ENCODE data around the gene SSR1.
"Not testable (repeated sequence)": the region's sequence is repeated elsewhere in the genome, so short reads cannot be mapped to it uniquely, and the experiment has no call there.

SSR1 gene

DNA sequence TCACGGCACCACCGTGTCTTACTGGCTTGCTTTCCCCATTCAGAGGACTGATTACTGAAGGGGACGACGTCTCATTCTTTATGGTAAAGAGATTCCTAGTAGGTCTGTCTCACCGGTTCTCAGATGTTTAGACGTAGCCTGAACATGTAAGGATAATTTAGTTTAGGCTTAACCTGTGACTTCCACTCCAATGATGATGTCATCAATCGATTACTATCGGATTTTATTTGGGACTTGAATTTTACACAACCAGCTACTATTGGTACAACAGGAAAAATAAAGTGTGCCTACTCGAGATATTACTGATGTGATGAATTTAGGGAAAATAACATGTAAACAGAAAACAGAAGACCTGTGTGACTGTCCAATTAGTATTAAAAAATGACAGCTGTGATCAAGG lies 4.5 kb upstream of the SSR1 start:
- DNase-seq (ENCODE audit: low read depth): no peak

DNA sequence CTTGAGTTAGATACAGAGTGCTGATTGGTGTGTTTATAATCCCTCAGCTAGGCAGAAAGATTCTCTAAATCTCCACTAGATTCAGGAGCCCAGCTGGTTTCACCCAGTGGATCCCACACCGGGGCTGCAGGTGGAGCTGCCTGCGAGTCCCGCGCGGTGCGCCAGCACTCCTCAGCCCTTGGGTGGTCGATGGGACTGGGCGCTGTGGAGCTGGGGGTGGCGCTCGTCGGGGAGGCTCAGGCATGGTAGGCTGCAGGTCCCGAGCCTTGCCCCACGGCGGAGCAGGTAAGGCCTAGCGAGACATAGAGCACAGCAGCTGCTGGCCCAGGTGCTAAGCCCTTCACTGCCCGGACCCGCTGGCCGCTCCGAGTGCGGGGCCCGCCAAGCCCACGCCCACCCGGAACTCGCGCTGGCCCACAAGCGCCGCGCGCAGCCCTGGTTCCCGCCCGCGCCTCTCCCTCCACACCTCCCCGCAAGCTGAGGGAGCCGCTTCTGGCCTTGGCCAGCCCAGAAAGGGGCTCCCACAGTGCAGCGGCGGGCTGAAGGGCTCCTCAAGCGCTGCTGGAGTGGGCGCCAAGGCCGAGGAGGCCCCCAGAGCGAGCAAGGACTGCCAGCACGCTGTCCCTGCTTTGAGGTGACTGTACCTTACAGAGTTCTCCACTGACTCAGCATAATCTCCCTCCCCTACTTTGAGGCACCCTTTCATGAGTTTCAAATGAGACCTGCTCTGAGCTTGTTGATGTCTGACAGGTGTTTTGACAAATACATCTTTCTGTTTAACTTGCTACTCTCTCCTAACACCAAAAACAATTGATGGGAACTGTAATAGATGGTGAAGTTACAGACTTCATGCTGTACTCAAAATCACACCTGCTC lies 3.9 kb upstream of the SSR1 start:
- no peak for DNase-seq (ENCODE audit: low read depth)

DNA sequence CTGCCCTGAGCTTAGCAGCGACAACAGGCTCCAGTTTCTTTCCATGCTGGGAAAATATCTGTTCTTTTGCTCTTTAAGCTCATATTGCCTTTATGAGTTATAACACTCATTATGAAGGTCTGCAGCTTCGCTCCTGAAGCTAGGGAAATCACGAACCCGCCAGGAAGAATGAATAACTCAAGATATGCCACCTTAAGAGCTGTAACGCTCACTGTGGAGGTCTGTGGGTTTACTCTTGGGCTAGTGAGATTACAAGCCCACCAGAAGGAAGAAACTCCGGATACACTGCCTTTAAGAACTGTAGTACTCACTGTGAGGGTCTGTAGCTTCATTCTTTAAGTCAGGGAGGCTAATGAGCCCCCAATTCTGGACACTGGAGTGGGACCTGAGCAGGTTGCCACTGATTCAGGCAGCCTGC lies 3.0 kb upstream of the SSR1 start:
- no peak for DNase-seq (ENCODE audit: low read depth)

DNA sequence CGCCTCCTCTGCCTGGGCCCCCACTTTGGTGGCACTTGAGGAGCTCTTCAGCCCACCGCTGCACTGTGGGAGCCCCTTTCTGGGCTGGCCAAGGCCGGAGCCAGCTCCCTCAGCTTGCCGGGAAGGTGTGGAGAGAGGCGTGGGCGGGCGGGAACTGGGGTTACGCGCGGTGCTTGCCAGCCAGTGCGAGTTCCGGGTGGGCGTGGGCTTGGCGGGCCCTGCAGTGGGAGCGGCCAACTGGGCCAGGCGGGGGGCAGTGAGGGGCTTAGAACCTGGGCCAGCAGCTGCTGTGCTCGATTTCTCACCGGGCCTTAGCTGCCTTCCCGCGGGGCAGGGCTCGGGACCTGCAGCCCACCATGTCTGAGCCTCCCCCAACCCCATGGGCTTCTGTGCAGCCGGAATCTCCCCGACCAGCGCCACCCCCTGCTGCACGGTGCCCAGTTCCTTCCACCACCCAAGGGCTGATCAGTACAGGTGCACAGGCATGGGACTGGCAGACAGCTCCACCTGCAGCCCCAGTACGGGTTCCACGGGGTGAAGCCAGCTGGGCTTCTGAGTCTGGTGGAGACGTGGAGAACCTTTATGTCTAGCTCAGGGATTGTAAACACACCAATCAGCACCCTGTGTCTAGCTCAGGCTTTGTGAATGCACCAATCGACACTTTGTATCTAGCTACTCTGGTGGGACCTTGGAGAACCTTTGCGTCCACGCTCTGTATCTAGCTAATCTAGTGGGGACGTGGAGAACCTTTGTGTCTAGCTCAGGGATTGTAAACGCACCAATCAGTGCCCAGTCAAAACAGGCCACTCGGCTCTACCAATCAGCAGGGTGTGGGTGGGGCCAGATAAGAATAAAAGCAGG lies 2.3 kb upstream of the SSR1 start:
- DNase-seq (ENCODE audit: low read depth): not testable (repeated sequence)

DNA sequence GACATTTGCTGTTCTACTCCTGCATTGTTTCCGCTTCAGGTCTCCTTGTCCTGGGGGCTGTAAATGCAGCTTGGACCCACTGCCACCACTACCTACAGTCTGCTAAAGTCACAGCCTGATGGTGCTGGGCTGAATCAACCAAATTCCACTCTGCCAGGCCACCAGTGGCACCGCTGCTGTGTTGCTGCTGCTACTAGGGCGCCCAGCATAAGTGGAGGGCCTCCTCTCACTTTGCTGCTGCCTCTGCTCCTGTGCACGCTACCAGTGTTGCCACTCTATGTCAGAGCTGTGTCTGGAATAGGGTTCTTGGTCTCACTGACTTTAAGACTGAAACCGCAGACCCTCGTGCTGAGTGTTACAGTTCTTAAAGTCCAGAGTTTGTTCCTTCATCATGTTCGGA lies 1.4 kb upstream of the SSR1 start:
- DNase-seq (ENCODE audit: low read depth): no peak

DNA sequence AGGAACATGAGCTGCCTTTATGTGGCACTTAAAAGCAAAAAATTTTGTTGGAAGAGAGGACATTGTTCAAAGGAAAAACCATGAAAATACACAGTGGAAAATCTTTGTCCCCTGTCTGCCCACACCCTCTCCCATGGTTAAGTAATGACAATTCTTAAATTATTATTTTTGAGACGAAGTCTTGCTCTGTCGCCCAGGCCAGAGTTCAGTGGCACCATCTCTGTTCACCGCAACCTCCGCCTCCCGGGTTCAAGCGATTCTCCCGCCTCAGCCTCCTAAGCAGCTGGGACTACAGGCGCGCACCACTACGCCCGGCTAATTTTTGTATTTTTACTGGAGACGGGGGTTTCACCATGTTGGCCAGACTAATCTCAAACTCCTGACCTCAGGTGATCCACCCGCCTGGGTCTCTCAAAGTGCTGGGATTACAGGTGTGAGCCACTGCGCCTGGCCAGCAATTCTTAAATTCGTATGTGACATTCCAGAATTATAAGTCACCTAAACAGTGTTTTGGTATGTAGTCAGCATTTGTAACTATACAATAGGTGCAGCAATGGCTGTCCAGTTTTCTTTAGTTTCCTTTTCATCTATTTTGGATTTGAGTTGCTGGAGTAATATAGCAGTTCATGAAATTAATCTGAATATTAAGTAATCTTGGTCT lies 636 bp upstream of the SSR1 start:
- no peak for DNase-seq (ENCODE audit: low read depth)

DNA sequence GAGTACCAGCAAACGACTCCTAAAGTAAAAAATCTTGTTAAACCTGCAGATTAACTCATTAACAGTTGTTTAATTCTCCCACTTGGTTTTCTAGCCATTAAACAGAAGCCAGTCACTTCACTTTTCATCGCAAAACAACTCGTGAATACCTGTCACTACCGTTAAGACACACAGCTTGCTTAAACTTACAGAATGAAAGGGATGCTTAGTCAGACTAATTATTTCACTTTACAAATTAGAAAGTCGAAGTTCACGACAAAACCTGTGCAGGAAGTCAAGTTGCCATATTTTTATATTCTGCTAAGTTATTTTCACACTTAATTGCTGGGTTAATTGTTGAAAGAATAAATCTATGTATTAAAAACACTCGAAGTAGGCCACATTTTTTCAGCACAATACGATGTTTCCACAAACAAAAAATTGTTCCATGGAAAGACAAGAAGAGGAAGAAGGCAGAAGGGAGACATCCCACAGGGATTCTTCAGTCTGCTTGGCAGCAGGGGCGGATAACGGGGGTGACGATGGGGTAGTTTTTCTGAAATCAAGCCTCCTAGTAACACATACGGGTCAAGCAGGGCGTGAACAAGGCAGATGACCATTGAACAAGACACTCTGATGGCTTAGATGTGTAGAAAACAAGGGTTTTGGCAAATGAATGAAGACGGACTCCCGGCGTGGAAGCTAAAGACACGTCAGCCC lies 933 bp downstream of the SSR1 start:
- no peak for DNase-seq (ENCODE audit: low read depth)

DNA sequence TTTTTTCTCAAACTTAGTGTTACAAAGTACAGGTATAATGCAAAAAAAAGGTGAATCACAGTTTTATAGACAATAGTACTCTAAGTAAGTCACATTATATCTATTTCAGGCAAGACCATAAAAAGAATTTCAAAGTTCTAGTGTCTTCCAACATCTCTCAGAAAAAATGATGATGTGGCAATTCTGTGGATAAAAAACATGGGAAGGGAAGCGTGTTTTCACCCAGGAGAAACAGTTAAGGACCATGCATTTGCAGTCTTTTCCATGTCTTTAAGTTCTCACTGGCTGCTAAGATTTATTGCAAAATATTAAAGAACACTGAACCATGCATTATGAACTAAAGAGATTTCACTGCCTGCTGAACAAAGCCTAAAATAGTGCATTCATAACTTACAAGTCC lies 1.8 kb downstream of the SSR1 start:
- no peak for DNase-seq (ENCODE audit: low read depth)

DNA sequence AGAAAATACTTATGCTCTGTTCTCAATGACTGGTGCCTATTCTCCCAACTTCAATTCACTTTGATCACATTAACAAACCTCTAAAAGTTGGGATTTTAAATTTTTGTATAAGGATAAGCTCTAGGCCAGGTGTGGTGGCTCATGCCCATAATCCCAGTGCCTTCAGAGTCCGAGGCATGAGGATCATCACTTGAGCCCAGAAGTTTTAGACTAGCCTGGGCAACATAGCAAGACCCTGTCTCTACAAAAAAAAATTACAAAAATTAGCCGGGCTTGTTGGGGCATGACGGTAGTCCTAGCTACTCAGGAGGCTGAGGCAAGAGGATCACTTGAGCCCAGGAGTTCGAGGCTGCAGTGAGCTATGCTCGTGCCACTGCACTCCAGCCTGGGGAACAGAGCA lies 3.9 kb downstream of the SSR1 start:
- no peak for DNase-seq (ENCODE audit: low read depth)

DNA sequence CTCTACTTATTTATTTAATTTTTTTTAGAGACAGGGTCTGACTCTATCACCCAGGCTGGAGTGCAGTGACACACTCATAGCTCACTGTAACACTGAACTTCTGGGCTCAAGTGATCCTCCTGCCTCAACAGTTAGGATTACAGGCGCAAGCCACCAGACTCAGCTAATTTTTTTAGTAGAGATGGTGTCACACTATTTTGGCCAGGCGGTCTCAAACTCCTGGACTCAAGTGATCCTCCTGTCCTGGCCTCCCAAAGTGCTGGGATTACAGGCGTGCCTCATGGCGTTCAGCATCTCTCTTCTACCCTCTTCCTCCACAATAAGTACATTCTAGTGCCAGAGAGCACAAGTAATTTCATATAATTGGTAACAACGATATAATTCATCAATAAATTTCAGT lies 5.5 kb downstream of the SSR1 start:
- no peak for DNase-seq (ENCODE audit: low read depth)

DNA sequence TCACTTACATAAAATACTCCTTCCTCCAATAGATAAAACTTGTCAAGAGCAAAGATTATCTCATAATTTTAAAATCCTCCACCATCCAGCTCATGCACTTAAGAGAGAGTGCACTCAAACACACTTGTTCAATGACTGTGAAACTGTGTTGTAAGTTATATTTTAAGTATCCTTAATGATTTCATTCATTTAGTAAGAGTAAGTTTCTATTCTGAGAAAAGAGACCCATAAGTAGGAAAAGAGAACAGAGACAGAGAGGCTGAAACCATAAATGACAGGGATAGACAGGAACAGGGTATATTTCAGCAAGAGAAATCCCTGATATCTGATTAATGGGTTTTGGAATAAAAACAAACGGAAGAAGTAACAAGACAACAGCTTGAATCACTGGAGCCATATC lies 8.2 kb downstream of the SSR1 start:
- DNase-seq (ENCODE audit: low read depth): no peak

DNA sequence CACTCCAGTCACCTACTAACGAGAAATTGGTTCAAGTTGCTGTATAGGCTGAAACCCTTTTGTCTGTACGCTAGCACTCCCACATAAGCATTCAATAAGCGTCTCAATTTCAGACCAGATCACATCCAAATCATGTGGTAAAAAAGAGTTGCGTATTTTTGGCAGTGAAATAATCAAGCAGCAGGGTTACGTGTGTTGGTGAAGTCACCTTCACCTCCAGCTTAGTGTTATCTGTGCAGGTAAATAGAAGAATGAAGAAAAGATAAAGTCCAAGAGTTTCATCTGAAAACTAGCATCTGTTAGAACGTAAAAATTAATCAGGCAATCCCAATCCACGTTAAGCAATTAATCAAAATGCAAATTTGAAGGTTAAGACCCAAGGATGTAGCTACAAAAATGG lies 11.3 kb downstream of the SSR1 start:
- no peak for DNase-seq (ENCODE audit: low read depth)

DNA sequence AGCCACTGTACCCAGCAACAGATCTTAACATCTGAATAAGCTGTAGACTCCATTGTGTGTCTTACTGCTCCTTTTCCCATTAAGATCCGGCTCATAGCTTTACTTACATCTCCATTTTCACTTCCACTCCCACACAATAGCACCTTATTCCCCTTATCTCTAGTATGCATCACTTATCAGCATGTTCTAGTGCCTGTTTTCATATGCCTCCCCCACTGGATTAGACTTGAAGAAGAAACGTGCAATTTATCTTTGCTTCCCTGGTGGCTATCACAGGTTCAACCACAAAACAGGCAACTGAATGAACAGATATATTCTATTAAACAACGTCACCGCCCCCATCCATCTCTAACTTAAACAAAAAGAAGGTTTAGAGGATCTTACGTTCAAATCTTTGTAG lies 12.1 kb downstream of the SSR1 start:
- DNase-seq (ENCODE audit: low read depth): no peak

DNA sequence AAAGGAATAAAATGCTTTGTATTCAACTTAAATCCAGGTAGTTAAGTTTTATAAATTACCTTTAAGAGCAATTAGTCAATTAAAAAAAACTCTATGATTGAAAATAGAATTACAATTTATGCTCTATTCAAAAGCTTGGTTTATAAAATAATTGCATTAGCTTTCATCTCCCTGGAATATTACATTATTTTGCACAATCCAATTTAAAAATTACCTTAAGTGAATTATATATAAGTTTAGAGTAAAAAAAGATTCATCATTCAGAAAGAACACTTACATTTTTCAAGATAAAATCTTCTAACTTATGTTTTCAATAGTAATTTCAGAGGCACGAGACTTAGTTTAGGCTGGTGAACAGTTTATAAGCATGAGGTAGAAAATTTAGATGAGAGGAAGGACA lies 14.9 kb downstream of the SSR1 start:
- no peak for DNase-seq (ENCODE audit: low read depth)

DNA sequence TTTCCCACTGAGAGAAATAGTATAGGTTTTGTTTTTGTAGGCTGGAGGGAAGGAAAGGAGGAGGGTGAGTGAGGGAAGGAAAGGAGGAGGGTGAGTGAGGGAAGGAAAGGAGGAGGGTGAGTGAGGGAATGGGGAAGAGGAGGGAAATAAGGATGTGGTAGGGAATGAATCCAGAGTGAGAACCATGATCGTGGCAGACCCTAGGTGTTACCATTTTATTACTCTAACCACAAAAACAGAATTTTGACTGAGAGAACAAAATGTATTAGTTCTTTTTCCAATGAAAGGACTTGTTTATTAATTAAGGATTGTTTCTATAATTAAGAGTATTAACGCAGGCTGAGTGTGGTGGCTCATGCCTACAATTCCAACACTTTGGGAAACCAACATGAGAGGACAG lies 16.4 kb downstream of the SSR1 start:
- DNase-seq (ENCODE audit: low read depth): no peak

DNA sequence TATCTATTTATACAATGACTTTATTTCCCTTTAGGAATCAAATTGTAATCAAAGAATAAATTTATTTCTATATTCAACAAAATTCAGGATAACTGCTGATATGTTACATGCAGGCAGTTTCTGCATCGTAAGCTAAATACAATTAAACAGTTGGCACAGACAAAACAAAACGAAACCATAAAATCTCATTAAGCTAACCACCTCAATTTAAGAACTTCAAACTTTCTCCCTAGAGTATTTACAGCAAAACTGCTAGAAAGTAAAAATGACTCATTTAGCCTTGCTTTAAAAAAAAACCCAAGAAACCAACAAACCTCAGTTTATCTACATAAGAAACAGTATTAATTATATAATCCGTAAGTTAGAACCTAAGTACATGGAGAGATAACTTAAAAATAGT lies 17.1 kb downstream of the SSR1 start:
- no peak for DNase-seq (ENCODE audit: low read depth)

DNA sequence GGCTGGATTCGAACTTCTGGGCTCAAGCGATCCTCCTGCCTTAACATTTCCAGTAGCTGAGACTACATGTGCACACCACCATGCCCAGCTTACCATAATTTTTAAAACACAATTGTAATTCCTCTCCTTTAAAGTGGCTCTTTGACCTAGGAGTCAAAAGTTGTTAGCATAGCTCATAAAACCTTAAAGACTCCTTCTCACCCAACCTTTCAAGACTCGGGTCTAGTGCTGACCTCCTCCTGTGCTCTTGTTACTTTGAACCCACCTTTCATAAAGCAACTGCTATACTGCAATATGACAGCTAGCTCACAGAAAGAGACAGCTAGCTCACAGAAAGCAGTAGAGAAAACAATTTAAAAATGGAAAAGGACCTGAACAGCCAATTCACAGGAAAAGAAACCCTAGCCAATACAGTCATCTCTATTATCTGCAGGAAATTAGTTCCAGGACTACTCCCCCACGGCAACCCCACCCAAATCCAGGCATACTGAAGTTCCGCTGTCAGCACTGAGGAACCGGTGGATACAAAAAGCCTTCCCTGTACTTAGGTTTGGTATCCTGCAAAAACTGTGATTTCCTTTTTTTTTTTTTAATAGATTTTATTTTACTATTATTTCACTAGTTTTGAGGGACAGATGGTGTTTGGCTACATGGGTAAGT lies 20.3 kb downstream of the SSR1 start:
- no peak for DNase-seq (ENCODE audit: low read depth)

DNA sequence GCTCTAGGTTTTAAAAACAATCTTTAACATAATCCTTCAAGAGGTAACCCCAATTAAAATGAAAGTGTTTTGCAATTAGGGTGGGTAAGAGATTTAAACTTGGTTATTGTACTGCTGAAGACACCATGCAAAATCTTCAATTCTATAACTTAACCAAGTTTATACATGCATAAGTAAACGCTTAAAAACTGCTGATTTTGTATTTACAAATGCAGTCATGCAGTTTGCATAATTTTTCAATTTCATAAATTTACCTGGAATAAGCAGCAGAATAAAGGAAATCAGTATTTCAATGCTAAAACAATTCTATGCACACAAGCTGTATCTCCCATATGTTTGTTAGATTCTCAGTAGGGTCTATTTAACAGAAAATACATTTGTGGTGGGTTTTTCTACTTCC lies 22.9 kb downstream of the SSR1 start:
- no peak for DNase-seq (ENCODE audit: low read depth)

DNA sequence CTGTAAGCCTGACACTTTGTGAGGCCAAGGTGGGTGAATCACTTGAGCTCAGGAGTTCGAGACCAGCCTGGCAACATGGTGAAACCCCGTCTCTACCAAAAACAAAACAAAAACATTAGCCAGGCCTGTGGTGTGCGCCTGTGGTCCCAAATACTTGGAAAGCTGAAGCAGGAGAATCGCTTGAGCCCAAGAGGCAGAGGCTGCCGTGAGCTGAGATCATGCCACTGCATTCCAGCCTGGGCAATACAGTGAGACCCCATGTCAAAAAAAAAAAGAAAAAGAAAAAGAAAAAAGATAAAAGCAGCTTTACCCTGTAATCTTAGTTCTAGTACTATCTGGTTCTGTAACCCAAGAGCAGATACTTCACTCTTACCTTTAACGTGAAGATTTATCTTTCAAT lies 27.6 kb downstream of the SSR1 start:
- no peak for DNase-seq (ENCODE audit: low read depth)

DNA sequence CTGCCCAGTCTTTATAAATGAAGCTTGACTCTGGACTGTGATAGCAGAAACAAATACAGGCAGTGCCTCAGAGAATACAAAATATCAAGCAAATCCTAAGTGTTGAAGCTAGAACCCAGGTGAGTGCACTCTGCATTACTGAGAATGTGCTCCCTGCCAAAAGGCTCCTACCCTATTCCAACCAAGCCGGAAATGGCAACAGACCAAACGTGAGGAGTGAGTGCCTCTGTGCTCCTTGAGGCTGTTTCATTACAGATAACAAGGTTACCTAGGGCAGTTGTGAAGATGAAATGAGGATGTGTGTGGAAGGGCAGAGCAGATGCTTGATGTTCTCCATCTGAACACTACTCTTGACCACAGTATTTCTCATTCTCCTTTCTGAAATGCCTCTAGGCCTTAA lies 29.3 kb downstream of the SSR1 start:
- DNase-seq (ENCODE audit: low read depth): no peak

DNA sequence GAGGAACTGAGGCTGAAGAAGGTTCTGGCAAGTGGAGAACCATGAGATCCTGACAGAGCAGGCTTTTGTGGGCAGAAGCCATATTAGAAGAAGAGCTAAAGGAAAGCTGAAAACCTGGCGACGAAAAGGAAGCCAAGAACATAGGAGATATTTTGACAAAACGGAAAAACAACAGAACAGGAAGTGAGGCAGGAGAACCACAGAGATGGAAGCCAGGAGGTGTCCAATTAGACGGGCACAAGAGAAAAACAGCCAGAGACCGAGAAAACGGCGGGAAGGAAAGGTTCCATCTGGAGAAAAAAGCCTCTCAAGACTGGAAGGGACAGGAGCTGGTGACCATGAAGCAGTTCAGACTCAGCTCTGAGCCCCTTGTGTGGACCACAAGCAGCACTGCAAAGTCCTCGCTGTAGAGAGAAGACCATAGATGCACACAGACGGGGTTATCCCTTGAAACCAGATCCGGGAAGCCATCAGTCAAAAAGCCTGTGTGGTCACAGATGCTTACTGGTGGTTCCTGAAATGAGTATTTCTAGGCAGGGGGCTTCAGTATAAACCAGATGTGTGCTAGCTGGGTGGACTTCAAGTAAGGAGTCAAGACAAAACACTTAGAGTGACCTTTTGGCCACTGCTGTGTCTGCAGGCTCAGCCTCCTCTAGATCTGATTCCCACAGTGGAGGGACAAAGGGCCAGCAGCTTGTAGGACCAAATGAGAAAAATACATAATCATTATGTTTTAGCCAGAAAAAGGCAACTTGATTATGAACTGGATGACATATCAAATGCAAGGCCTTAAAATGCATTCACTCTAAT lies 30.7 kb downstream of the SSR1 start:
- no peak for DNase-seq (ENCODE audit: low read depth)

All from stimulated activated CD8-positive, alpha-beta memory T cell treated with anti-CD3 and anti-CD28 coated beads, Interleukin-7, amount 100 ng/mL, for 24 hours (primary cell).